Activated naive CD4-positive, alpha-beta T cell treated with anti-CD3 and anti-CD28 coated beads, Interleukin-2, amount 10 ng/mL, durations not matched to agents 7 days and 5 days (primary cell): Measurements from ENCODE around the gene ASTN2.
"Not testable (repeated sequence)": the region's sequence is repeated elsewhere in the genome, so short reads cannot be mapped to it uniquely, and the experiment has no call there.

Experiments used
- CTCF ChIA-PET: fragments of 350-600 bp; sonication (Branson Sonifier 250); formaldehyde crosslinking; loops from one replicate; lab custom pipeline; 2021; ENCODE audit warnings: antibody characterized with exemption; lab: Charles Lee
- DNase-seq: peaks from one replicate; pipeline ENCODE4 v3.0.0-alpha.2; 2020
- H3K27ac Mint-ChIP-seq: one replicate; pipeline ENCODE4 v1.8.0; 2021; ENCODE audit warnings: mild to moderate bottlenecking, moderate library complexity, mixed read lengths
- H3K27me3 Mint-ChIP-seq: one replicate; pipeline ENCODE4 v1.8.0; 2021; ENCODE audit warnings: mild to moderate bottlenecking, mixed read lengths
- H3K36me3 Mint-ChIP-seq: one replicate; pipeline ENCODE4 v1.8.0; 2021; ENCODE audit warnings: mixed read lengths
- H3K4me1 Mint-ChIP-seq: one replicate; pipeline ENCODE4 v1.8.0; 2021; ENCODE audit warnings: mixed read lengths
- H3K4me3 Mint-ChIP-seq: one replicate; pipeline ENCODE4 v1.8.0; 2021; ENCODE audit warnings: mild to moderate bottlenecking, moderate library complexity, mixed read lengths
- H3K9me3 Mint-ChIP-seq: one replicate; pipeline ENCODE4 v1.8.0; 2021; ENCODE audit warnings: mixed read lengths

The ASTN2 gene

DNA sequence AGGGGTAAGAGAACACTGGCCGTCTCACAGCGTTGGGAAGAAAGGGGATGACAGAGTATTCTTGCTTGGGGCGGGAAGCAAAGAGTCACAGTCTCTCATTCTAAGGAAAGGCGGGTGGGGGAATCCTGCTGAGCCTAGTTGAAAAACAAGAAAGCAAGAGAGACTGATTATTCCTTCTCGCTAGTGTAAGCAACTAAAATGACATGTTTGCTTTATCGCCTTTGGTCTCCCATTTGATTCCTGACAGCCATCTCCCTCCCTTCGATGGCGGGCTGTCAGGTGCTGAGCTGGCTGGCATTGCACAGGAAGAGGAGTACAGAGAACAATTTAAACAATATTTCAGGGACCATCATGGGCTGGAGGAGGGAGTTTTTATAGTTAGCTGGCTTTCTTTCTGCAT, 331.3 kb downstream of the ASTN2 start:
- Mint-ChIP-seq H3K36me3 (no peaks in the 10 kb centered on the region), H3K27me3 (no peaks in the 10 kb centered on the region), H3K4me3 (no peak overlapping the region), H3K9me3 (peaks cover 2% of the 10 kb centered on the region), H3K4me1 (no peaks in the 10 kb centered on the region), H3K27ac (no peak overlapping the region)
- DNase-seq: no peak
- CTCF ChIA-PET: no interaction called here

DNA sequence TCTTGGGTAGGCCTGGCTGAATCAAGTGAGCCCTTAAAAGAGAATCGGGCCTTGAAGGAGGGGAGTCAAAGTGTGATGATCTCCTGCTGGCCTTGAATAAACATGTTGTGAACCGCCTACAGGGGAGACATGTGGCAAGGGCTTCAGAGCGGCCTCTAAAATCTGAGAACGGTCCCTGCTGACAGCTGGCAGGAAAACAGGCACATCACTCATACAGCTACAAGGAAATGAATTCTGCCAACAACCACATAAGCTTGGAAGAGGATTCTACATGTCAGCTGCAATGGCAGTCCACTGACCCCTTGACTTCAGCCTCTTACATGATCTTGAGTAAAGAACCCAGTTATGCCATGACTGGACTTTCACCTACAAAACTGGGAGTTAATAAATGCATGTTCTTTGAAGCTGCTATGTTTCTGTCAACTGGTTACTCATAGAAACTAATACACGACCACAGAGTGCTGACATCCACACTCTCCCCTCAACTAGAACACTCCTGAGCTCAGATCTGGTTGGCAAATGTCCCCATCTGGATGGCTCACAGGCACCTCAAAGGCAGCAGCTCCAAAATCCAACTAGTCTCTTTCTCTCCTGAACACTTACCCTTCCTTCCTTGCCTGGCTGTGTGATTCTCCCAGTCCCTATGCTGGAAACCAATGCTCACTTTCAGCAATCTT, 333.1 kb downstream of the ASTN2 start:
- Mint-ChIP-seq H3K27me3 (no peaks in the 10 kb centered on the region), H3K36me3 (no peaks in the 10 kb centered on the region), H3K27ac (no peak overlapping the region), H3K4me1 (no peaks in the 10 kb centered on the region), H3K9me3 (no peaks in the 10 kb centered on the region), H3K4me3 (no peak overlapping the region)
- no peak for DNase-seq
- CTCF ChIA-PET: no interaction called here

DNA sequence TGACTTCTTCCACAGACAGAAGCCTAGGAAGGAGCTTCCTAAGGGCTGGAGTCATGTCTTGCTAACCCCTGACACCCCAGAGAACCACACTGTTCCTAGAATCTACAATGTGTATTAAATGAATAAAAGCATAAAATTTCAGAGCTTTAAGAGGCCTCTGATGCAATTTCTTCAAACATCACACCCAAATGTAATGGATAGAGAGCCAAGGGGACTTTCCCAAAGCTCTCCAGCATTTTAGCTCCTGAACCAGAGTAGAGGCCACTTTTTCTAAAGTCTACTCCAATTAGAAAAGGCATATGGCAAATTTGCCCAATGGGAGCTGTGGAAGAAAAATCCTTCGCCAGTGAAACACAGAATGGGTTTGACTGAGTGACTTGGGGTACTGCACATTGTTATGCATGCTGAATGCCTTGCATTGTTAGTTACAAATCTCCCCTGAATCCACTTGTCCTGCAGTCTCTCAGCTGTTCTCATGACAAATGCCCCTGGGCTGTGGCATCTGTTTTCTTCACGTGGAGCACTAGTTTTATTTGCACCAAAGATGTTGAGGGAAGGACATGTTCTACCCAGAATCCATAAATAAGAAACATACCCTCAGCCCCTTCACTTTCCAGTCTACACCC, 334.0 kb downstream of the ASTN2 start:
- Mint-ChIP-seq H3K27ac (no peak overlapping the region), H3K4me1 (no peaks in the 10 kb centered on the region), H3K36me3 (no peaks in the 10 kb centered on the region), H3K4me3 (no peak overlapping the region), H3K9me3 (no peaks in the 10 kb centered on the region), H3K27me3 (no peaks in the 10 kb centered on the region)
- CTCF ChIA-PET: no interaction called here
- DNase-seq: no peak

DNA sequence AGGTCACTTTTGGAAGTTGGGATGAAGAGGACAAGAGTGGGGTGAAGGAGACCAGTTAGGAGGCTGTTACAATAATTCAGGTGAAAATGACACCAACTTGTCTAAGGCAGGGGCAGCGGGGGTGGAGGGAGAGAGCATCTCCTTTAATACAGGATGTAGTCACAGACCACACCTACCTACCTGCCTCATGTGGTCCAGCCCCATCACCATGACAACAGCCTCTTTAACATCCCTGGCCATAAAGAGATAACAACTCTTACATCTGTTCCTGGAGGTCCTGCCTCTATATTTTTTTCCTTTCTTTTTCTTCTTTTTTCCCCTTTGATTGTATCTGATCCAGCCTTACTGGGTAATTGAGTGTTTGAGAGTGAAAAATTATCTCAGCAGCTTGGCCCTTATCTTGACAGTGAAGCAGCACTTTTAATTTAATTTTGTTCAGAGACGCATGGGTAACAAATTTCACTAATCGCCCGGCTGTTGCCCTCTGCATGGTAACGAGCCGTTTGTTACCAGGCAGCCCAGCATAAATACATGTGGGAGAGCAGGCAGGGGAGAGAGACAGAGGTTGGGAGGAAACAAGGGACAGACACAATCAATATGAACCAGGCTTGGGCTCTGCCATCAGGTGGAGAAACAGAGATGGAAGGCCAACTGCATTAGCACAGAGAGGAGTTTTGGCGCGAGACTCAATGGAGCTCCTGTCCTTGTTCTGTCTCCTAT, 338.1 kb downstream of the ASTN2 start:
- CTCF ChIA-PET: no interaction called here
- Mint-ChIP-seq H3K9me3 (peaks cover 2% of the 10 kb centered on the region), H3K4me3 (no peak overlapping the region), H3K36me3 (no peaks in the 10 kb centered on the region), H3K4me1 (no peaks in the 10 kb centered on the region), H3K27me3 (no peaks in the 10 kb centered on the region), H3K27ac (no peak overlapping the region)
- DNase-seq: no peak

DNA sequence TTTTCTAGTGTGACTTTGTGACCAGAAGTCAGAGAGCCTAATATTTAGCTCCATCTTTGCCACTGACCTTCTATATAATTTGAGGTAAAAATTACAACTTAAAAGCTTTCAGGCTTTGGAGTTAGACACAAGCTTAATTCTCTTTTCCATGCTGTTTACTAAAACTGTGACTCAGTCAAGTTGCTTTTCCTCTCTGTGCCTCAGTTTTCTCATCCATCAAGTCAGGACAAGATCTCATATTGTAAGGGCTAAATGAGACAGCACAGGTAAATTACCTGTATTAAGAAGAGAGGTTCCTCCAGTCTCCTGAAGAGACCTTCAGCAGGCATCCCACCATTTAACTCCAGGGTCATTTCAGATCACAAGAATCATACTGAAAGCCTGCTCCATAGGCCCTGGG, 339.2 kb downstream of the ASTN2 start:
- Mint-ChIP-seq H3K4me1 (no peaks in the 10 kb centered on the region), H3K27me3 (no peaks in the 10 kb centered on the region), H3K9me3 (peaks cover 2% of the 10 kb centered on the region), H3K4me3 (no peak overlapping the region), H3K36me3 (no peaks in the 10 kb centered on the region), H3K27ac (no peak overlapping the region)
- DNase-seq: no peak
- CTCF ChIA-PET: interaction anchor here (0.6 kb wide), 1 partner anchor 73 kb away, joined by 4 read pairs; no protein-coding TSS in a partner anchor

DNA sequence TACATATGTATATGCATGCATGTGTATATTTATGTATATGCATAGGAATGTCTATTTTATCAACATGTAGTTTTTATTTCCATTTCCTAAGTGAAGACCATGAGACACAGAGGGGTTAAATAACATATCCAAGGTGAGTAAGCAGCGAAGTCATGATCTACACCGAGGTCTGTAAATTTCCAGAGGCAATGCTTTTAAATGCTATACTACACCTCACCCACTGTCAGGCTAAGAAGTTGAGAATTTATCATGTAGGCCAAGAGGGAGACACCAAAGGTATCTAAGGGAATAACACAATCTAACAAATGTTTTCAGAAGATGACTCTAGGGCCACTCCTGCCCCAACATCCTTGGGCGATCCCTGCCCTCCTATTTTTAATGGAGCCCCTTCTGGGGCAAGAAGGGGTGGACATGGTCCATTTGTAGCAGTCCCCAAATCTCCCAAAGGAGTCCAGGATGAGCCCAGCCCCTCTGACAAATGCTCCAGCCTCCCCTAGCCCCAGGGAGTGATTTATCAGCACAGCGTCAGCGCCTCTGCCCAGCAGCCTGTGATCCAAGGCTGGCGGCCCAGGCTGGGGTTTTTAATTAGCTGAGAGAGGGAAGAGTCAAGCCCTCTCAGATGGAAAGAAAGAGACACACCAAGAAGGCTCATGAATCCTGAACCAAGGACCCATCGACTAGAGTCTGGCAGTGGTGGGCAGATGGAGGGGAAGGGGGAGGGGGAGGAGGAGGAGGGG, 339.9 kb downstream of the ASTN2 start:
- no peaks in the 10 kb centered on the region for H3K36me3 Mint-ChIP-seq
- CTCF ChIA-PET: interaction anchor here (0.6 kb wide), 1 partner anchor 74 kb away, joined by 4 read pairs; no protein-coding TSS in a partner anchor
- no peak overlapping the region for H3K4me3 Mint-ChIP-seq
- H3K9me3 Mint-ChIP-seq: peaks cover 2% of the 10 kb centered on the region
- H3K27me3 Mint-ChIP-seq: no peaks in the 10 kb centered on the region
- H3K4me1 Mint-ChIP-seq: no peaks in the 10 kb centered on the region
- no peak for DNase-seq
- H3K27ac Mint-ChIP-seq: no peak overlapping the region

DNA sequence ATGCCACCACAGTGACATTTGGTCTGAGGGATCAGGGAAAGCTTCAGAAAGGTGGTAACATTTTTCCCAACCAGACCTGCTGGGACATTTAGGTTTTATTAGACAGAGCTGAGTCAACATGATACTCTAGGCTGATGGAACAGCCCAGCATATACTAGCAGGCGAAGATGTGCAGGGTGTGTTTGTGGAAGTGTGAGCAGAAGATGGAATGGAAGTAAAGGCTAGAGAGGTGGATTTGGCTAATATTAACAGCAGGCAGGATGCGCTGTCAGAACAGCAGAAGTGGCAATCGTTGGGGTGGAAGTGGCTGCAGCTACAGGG, 340.6 kb downstream of the ASTN2 start:
- H3K27me3 Mint-ChIP-seq: no peaks in the 10 kb centered on the region
- H3K9me3 Mint-ChIP-seq: peaks cover 2% of the 10 kb centered on the region
- CTCF ChIA-PET: no interaction called here
- H3K4me1 Mint-ChIP-seq: no peaks in the 10 kb centered on the region
- no peak for DNase-seq
- no peaks in the 10 kb centered on the region for H3K36me3 Mint-ChIP-seq
- H3K27ac Mint-ChIP-seq: no peak overlapping the region
- no peak overlapping the region for H3K4me3 Mint-ChIP-seq

DNA sequence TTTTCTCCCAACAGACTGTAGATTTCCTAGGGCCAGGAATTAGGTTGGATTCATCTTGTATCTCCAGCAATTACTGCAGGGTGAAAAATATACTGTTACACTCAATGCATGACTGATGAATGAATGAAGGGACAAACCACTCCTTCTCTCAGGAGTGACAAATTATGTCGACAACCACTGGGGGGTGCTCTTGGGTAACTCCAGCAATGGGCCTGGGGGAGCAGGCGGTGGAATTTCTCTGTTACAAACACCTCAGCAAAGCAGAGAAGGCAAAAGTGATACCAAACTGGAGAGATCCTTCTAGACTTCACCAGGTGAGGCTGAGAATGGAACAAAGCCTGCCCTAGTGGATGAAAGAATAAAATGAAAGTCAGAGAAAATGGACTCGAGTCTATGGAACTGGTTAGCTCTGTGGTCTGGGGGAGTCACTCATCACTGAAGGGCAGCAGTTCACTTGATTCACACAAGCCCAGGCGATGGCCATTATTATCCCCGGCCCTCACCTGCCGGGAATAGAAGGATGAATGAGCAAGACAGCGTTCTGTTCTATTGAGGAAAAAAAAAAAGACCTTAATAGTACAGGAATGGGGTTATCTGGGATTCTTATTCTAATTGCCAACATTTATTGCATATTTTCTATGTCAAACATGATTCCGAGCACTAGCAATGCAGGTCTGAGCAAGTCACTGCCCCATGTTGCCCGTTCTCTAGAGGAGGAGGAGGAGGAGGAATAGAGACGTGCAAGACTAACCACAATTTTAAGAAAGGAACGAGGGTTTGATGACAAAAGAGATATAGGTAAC, 341.1 kb downstream of the ASTN2 start:
- DNase-seq: no peak
- Mint-ChIP-seq H3K4me1 (no peaks in the 10 kb centered on the region), H3K27ac (no peak overlapping the region), H3K9me3 (peaks cover 2% of the 10 kb centered on the region), H3K4me3 (no peak overlapping the region), H3K36me3 (no peaks in the 10 kb centered on the region), H3K27me3 (no peaks in the 10 kb centered on the region)
- CTCF ChIA-PET: no interaction called here

DNA sequence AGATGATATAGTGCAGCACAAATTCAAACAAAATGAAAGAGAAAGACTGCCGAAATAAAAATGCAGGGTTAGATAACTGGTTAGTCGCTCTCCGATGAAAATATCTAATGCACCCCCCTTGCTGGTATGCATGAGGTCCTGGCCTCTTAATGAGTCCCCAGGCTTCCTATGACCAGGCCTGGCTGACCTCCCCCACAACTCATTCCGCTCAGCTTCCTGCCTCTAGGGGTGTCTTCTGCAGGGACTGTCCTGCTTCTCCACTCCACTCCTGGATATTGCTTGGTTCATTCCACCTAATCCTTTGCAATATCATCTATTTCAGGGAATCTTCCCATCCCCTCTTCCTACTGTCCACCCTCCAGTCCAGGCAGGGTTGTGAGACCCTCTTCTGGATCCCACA, 341.8 kb downstream of the ASTN2 start:
- no peaks in the 10 kb centered on the region for H3K36me3 Mint-ChIP-seq
- H3K9me3 Mint-ChIP-seq: peaks cover 2% of the 10 kb centered on the region
- no peaks in the 10 kb centered on the region for H3K27me3 Mint-ChIP-seq
- CTCF ChIA-PET: no interaction called here
- H3K27ac Mint-ChIP-seq: no peak overlapping the region
- DNase-seq: no peak
- H3K4me1 Mint-ChIP-seq: no peaks in the 10 kb centered on the region
- no peak overlapping the region for H3K4me3 Mint-ChIP-seq

DNA sequence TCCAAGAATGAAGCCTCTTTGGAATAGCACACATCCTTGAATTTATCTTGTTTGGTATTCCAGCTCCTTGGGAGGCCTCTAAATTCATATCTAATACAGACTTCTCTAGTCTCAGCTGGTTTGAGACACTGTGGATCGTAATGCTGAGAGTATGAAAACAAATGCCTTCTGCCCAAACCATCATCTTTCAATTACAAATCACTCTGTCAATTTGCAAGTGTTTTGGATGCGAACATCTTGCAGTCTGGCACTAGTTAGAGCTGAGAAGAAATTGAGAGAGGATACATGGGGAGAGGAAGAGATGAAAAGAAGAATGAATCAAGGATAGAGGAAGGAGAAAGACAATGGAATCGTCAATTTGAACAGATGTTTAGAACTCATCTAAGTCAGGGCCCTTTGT, 342.6 kb downstream of the ASTN2 start:
- no peak overlapping the region for H3K27ac Mint-ChIP-seq
- H3K36me3 Mint-ChIP-seq: no peaks in the 10 kb centered on the region
- H3K4me3 Mint-ChIP-seq: no peak overlapping the region
- no peaks in the 10 kb centered on the region for H3K4me1 Mint-ChIP-seq
- peaks cover 2% of the 10 kb centered on the region for H3K9me3 Mint-ChIP-seq
- no peak for DNase-seq
- CTCF ChIA-PET: no interaction called here
- H3K27me3 Mint-ChIP-seq: no peaks in the 10 kb centered on the region

DNA sequence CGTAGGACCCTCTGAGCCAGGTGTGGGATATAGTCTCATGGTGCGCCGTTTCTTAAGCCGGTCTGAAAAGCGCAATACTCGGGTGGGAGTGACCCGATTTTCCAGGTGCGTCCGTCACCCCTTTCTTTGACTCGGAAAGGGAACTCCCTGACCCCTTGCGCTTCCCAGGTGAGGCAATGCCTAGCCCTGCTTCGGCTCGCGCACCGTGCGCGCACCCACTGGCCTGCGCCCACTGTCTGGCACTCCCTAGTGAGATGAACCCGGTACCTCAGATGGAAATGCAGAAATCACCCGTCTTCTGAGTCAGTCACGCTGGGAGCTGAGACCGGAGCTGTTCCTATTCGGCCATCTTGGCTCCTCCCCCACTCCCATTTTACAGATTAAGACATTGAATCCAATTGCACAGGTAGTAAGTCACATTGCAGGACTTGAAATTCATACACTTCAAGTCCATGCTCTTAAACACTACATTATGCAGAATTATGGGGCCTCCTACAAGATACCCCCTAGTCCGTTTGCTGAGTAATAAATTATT, 343.1 kb downstream of the ASTN2 start:
- H3K4me1 Mint-ChIP-seq, H3K27me3 Mint-ChIP-seq, H3K27ac Mint-ChIP-seq, CTCF ChIA-PET, H3K9me3 Mint-ChIP-seq, H3K4me3 Mint-ChIP-seq, DNase-seq, H3K36me3 Mint-ChIP-seq: not testable (repeated sequence)

DNA sequence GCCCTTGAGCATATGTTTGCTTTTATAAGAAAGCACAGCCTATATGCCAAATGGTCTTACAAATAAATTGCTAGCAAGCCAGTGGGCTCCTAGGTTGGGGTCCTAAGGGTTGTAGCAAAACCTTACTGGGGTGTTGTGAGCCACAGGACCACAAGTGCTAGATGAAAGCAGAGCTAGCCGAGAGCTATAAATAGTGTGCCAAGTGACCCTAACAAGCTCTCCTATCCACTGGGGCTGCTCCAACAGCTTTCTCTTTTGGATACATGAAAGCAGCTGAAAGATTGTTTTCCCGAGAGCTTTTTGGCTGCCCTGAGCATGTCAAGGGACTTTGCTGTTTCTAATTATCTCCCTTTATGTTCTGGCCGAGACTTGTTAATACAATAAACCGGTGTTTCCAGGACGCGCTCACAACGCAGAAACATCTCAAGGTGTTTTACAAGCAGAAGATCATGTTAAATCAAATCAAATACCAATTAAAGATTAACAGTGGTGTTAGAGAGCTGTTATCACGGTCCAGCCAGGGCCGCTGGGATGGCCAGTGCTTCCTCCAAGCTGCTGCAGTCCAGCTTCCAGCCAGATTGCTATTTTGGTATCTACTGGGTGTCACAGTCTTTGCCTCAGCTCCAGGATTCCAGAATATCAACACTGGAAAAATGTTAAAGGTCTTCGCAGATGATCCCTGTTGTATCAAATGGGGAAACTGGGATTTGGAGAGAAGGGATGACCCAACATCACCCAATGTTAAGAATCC, 351.0 kb downstream of the ASTN2 start:
- H3K4me1 Mint-ChIP-seq: no peaks in the 10 kb centered on the region
- H3K27me3 Mint-ChIP-seq: no peaks in the 10 kb centered on the region
- no peak overlapping the region for H3K27ac Mint-ChIP-seq
- DNase-seq: no peak
- CTCF ChIA-PET: no interaction called here
- no peaks in the 10 kb centered on the region for H3K9me3 Mint-ChIP-seq
- no peak overlapping the region for H3K4me3 Mint-ChIP-seq
- H3K36me3 Mint-ChIP-seq: no peaks in the 10 kb centered on the region

DNA sequence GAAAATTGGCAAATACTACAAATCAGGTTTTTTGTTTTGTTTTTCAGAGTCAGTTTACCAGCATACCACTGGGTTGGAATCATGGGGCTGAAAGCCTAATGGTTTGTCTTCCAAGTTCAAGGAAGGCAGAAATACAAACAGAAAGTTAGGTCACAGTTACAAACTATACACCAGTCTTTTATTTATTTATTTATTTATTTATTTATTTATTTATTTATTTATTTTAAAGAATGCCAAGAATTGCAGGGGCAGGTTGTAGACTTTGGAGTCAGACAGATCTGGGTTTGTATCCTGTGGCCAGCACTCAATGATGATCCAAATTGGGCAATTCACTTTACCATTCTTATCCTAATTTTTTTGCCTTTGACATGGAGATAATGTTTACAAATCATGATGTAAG, 353.9 kb downstream of the ASTN2 start:
- Mint-ChIP-seq H3K4me3 (no peak overlapping the region), H3K27ac (no peak overlapping the region)
- CTCF ChIA-PET: no interaction called here

More for the DNA sequence above, 353.9 kb downstream of the ASTN2 start:
- no peak for DNase-seq
- no peaks in the 10 kb centered on the region for H3K27me3 Mint-ChIP-seq
- H3K9me3 Mint-ChIP-seq: no peaks in the 10 kb centered on the region
- no peaks in the 10 kb centered on the region for H3K4me1 Mint-ChIP-seq
- no peaks in the 10 kb centered on the region for H3K36me3 Mint-ChIP-seq
